ENCODE data around the gene OR6C65. TPM values are rescaled to one million over a fixed set of nuclear protein-coding genes. Genes with fewer than 3 reads are reported as not detected.
"Not testable (repeated sequence)": the region's sequence is repeated elsewhere in the genome, so short reads cannot be mapped to it uniquely, and the experiment has no call there.

The OR6C65 gene
- total RNA-seq, 2 donors from 2014 or later: not detected

GRCh38 chr12:55416961-55417360, 16.6 kb downstream of the OR6C65 start:
- H3K9me3 ChIP-seq: no peaks in the 10 kb centered on the region

DNA sequence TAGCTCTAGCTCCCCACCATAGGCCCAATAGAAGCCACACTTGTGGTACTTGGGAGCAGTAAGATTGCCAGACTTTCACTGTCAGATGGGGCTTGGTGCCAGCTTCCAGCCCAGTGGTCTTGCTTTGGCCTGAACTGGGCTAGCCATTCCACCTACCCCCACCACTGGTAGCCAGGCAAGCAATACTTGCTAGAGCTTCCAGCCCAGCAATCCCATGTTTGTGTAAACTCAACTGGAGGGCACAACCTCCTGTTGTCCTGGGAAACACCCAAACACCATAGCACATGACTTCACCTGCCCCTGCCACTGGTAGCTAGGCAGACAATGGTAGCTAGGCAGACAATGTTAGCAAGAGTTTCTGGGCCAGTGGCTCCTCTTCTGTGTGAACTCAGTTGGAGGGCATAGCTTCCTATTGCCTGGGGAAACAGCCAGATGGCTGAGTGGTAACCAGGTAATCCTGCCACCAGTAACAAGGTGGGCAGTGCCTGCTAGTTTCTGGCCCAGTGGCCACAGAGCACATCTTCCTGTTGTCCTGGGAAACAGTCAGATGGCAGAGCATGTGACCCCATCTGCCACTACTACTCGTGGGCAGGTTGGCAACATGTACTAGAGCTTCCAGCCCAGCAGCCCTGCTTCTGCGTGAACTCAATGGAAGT, 20.1 kb downstream of the OR6C65 start:
- H3K27ac ChIP-seq: no peak overlapping the region
- TF ChIP-seq, protein P1, sequence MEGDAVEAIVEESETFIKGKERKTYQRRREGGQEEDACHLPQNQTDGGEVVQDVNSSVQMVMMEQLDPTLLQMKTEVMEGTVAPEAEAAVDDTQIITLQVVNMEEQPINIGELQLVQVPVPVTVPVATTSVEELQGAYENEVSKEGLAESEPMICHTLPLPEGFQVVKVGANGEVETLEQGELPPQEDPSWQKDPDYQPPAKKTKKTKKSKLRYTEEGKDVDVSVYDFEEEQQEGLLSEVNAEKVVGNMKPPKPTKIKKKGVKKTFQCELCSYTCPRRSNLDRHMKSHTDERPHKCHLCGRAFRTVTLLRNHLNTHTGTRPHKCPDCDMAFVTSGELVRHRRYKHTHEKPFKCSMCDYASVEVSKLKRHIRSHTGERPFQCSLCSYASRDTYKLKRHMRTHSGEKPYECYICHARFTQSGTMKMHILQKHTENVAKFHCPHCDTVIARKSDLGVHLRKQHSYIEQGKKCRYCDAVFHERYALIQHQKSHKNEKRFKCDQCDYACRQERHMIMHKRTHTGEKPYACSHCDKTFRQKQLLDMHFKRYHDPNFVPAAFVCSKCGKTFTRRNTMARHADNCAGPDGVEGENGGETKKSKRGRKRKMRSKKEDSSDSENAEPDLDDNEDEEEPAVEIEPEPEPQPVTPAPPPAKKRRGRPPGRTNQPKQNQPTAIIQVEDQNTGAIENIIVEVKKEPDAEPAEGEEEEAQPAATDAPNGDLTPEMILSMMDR (IDR thresholded peaks at IDR 0.05): no peak
- DNase-seq (ENCODE audit: low spot score): no peak

More at GRCh38 chr12:55416961-55417360, 16.6 kb downstream of the OR6C65 start:
- TF ChIP-seq, protein P1 (IDR thresholded peaks at IDR 0.05): no peak
- Histone ChIP-seq H3K27ac (no peak overlapping the region), H3K4me3 (no peak overlapping the region), H3K36me3 (no peaks in the 10 kb centered on the region), H3K27me3 (no peaks in the 10 kb centered on the region), H3K4me1 (no peaks in the 10 kb centered on the region)
- DNase-seq (ENCODE audit: low spot score): no peak

DNA sequence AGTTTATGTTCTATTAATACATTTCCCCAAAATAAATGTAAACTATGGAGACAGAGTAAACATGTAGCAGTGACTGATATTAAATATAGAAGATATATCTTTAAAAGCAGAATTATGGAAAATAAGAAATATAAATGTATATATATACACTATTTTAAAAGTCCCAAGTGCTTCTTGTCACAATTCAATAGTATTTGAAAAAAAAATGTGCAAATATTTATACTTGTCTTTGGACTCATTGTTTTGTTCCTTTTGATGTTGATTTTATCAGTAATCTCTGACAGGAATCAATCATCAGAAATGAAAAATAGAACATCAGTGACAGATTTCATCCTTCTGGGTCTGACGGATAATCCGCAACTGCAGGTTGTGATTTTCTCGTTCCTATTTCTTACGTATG, 25.6 kb downstream of the OR6C65 start, which contains the start of gene OR6C76:
Gene OR6C76, plus strand, starts transcription at position 301 of the 400 bp plus-strand sequence. Its CDS starts 0 bp downstream, at position 301.
- H3K36me3 ChIP-seq: no peaks in the 10 kb centered on the region
- H3K4me1 ChIP-seq: no peaks in the 10 kb centered on the region
- no peaks in the 10 kb centered on the region for H3K27me3 ChIP-seq
- no peak within 1 kb of the TSS for H3K27ac ChIP-seq
- DNase-seq (ENCODE audit: low spot score): no peak
- H3K4me3 ChIP-seq: no peak within 1 kb of the TSS
- H3K9me3 ChIP-seq: no peaks in the 10 kb centered on the region
- TF ChIP-seq, protein P1 (IDR thresholded peaks at IDR 0.05): no peak

More for the DNA sequence above, 20.1 kb downstream of the OR6C65 start:
- Histone ChIP-seq H3K27me3 (no peaks in the 10 kb centered on the region), H3K4me1 (no peaks in the 10 kb centered on the region), H3K9me3 (no peaks in the 10 kb centered on the region), H3K4me3 (no peak overlapping the region), H3K36me3 (no peaks in the 10 kb centered on the region)

GRCh38 chr12:55428331-55429243, 28.3 kb downstream of the OR6C65 start:
- no peaks in the 10 kb centered on the region for H3K4me1 ChIP-seq
- H3K27ac ChIP-seq: no peak overlapping the region
- TF ChIP-seq, protein P1 (IDR thresholded peaks at IDR 0.05): no peak
- DNase-seq (ENCODE audit: low spot score): no peak
- H3K9me3 ChIP-seq: no peaks in the 10 kb centered on the region
- H3K4me3 ChIP-seq: no peak overlapping the region
- no peaks in the 10 kb centered on the region for H3K36me3 ChIP-seq
- no peaks in the 10 kb centered on the region for H3K27me3 ChIP-seq

DNA sequence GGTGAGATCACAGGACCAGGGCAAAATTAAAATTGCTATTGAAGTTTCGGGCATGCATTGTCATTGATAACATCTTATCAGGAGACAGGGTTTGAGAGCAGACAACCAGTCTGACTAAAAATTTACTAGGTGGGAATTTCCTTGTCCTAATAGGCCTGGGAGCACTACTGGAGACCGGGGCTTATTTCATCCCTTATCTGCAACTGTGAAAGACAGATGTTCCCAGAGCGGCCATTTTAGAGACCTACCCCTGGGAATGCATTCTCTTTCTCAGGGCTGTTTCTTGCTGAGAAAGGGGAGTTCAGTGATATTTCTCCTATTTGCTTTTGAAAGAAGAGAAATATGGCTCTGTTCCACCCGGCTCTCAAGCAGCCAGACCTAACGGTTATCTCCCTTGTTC, 40.9 kb downstream of the OR6C65 start:
- not testable (repeated sequence) for H3K4me1 ChIP-seq; H3K27me3 ChIP-seq; H3K4me3 ChIP-seq; H3K36me3 ChIP-seq; H3K27ac ChIP-seq; DNase-seq (ENCODE audit: low spot score)
- peaks cover 0 to 17% of the 10 kb centered on the region in 2 donors for H3K9me3 ChIP-seq

DNA sequence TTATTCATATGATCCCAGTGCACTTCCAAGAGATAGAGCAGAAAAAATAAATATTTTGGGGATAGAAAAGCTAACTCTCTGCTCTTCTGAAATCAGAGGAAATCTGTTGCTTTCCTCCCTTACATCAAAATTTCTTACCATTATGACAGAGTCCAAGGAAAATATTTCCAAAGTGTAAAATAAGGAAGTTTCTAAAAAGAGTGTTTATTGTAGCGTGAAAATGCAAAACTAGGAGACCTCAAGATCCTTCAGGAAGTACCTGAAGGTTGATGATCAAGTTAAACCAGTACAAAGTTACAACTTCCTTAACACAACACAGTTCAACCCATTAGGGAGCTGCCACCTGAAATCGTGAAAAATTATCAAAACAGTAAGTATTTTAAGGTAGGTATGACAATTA, 43.4 kb downstream of the OR6C65 start, which contains the start of gene OR6C2:
Gene OR6C2, plus strand, starts transcription at position 301 of the 400 bp plus-strand sequence. CDS start 8,138 bp downstream, outside the sequence.
- H3K9me3 ChIP-seq: peaks cover 0 to 17% of the 10 kb centered on the region in 2 donors
- H3K27me3 ChIP-seq: no peaks in the 10 kb centered on the region
- no peak within 1 kb of the TSS for H3K27ac ChIP-seq
- DNase-seq (ENCODE audit: low spot score): no peak
- H3K4me1 ChIP-seq: no peaks in the 10 kb centered on the region
- H3K4me3 ChIP-seq: no peak within 1 kb of the TSS
- no peaks in the 10 kb centered on the region for H3K36me3 ChIP-seq
- TF ChIP-seq, protein P1 (IDR thresholded peaks at IDR 0.05): no peak

All from right atrium auricular region (tissue), 2 donors.